ENCODE results near the gene GTF2A1L. TPM values are rescaled to one million over a fixed set of nuclear protein-coding genes. Genes with fewer than 3 reads are reported as not detected.

GTF2A1L gene, protein sequence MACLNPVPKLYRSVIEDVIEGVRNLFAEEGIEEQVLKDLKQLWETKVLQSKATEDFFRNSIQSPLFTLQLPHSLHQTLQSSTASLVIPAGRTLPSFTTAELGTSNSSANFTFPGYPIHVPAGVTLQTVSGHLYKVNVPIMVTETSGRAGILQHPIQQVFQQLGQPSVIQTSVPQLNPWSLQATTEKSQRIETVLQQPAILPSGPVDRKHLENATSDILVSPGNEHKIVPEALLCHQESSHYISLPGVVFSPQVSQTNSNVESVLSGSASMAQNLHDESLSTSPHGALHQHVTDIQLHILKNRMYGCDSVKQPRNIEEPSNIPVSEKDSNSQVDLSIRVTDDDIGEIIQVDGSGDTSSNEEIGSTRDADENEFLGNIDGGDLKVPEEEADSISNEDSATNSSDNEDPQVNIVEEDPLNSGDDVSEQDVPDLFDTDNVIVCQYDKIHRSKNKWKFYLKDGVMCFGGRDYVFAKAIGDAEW
- not detected in 2 replicates for total RNA-seq
- polyA plus RNA-seq, result 0.46 and 0.49 TPM in 2 replicates
- 0.28 and 0.43 TPM in 2 replicates for polyA plus RNA-seq (2011; cell fraction: cytosol; rRNA removed)
- 0.71 and 0.81 TPM in 2 replicates for polyA plus RNA-seq (2011; cell fraction: nucleus; rRNA removed)
- polyA plus RNA-seq (2012), result 0.35 and 0.52 TPM in 2 replicates
- not detected in 2 replicates for polyA minus RNA-seq
- not detected for polyA minus RNA-seq (2011; cell fraction: cytosol; rRNA and poly(A)+ RNA removed)
- polyA minus RNA-seq (2011; cell fraction: nucleus; rRNA and poly(A)+ RNA removed), result 0.96 TPM in 1 of 2 replicates, not detected in the other
- Bru-seq, nascent RNA, result percentile 33 among the genes with signal in this experiment
- percentile 38 among the genes with signal in this experiment for BruChase-seq, experiment 1, labeled RNA remaining after a 6-hour chase
- percentile 24 among the genes with signal in this experiment for BruChase-seq, experiment 2, labeled RNA remaining after a 2-hour chase
- long read RNA-seq, result 0 reads

- H3K27ac ChIP-seq (ENCODE audit: insufficient read depth, low read depth, low read length), result no peak within 1 kb of the TSS
- no peaks in the 10 kb centered on the region for H3K9me3 ChIP-seq (replicated peaks; ENCODE audit: control insufficient read depth, insufficient read depth, low read length)
- TF ChIP-seq, protein P1, sequence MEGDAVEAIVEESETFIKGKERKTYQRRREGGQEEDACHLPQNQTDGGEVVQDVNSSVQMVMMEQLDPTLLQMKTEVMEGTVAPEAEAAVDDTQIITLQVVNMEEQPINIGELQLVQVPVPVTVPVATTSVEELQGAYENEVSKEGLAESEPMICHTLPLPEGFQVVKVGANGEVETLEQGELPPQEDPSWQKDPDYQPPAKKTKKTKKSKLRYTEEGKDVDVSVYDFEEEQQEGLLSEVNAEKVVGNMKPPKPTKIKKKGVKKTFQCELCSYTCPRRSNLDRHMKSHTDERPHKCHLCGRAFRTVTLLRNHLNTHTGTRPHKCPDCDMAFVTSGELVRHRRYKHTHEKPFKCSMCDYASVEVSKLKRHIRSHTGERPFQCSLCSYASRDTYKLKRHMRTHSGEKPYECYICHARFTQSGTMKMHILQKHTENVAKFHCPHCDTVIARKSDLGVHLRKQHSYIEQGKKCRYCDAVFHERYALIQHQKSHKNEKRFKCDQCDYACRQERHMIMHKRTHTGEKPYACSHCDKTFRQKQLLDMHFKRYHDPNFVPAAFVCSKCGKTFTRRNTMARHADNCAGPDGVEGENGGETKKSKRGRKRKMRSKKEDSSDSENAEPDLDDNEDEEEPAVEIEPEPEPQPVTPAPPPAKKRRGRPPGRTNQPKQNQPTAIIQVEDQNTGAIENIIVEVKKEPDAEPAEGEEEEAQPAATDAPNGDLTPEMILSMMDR (IDR thresholded peaks at IDR 0.05; ENCODE audit: extremely low read depth in 1 of 2, insufficient read depth in 1 of 2, low read depth in 1 of 2, low read length in 2 of 2), result no peak
- TF ChIP-seq POLR2AphosphoS5 (IDR thresholded peaks at IDR 0.05; ENCODE audit: insufficient read depth, low read depth, low read length) (no peak), EZH2 (IDR thresholded peaks at IDR 0.05; ENCODE audit: borderline replicate concordance, low read depth, low read length, severe bottlenecking) (no peak), JUN (IDR thresholded peaks at IDR 0.05; ENCODE audit: borderline replicate concordance, insufficient read depth, insufficient read length, low read depth) (no peak), FOS (IDR thresholded peaks at IDR 0.05; ENCODE audit: borderline replicate concordance, insufficient read depth, low read length) (no peak), GATA2 (IDR thresholded peaks at IDR 0.05; ENCODE audit: insufficient read depth, insufficient read length, low read depth, low read length) (no peak), POLR2A (IDR thresholded peaks at IDR 0.05; ENCODE audit: low read depth, low read length) (no peak), MYC (IDR thresholded peaks at IDR 0.05; ENCODE audit: low read depth, low read length) (no peak)
- TF ChIP-seq, protein P2, sequence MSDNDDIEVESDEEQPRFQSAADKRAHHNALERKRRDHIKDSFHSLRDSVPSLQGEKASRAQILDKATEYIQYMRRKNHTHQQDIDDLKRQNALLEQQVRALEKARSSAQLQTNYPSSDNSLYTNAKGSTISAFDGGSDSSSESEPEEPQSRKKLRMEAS (IDR thresholded peaks at IDR 0.05; ENCODE audit: insufficient read depth, insufficient read length), result no peak
- no peaks in the 10 kb centered on the region for H3K27me3 ChIP-seq (ENCODE audit: control insufficient read depth in 2 of 2, insufficient read depth in 2 of 2, low read length in 2 of 2)
- ChIA-PET CTCF (no interaction called here), POLR2A (no interaction called here)
- no peak within 1 kb of the TSS for H3K9ac ChIP-seq (replicated peaks; ENCODE audit: extremely low read depth, insufficient read depth, low read length)
- no peaks in the 10 kb centered on the region for H4K20me1 ChIP-seq (replicated peaks; ENCODE audit: control insufficient read depth, extremely low read depth, insufficient read depth, low read length)
- no peak for DNase-seq (ENCODE audit: low read depth, low spot score)
- H2AFZ ChIP-seq (ENCODE audit: low read depth, low read length), result no peak within 1 kb of the TSS
- dilution Hi-C loops (cut with MboI; ENCODE audit: extremely low pct_ligation_motif_present, low sequenced_read_pairs), result no loop called here
- H3K4me2 ChIP-seq (ENCODE audit: insufficient read depth, low read length), result no peak within 1 kb of the TSS
- H3K4me1 ChIP-seq (ENCODE audit: control insufficient read depth, extremely low read depth, insufficient read depth, low read length), result no peaks in the 10 kb centered on the region
- BruUV-seq (replicated peaks), result no TSS peak
- FAIRE-seq, result no peak
- intact Hi-C loops (cut with micrococcal nuclease), result no loop called here
- H3K9me1 ChIP-seq (replicated peaks; ENCODE audit: control insufficient read depth, extremely low read depth, insufficient read depth, low read length), result no peaks in the 10 kb centered on the region
- no peaks in the 10 kb centered on the region for H3K79me2 ChIP-seq (ENCODE audit: control insufficient read depth, insufficient read depth, low read length)
- H3K4me3 ChIP-seq (replicated peaks in 1 of 3; ENCODE audit: insufficient read depth in 1 of 3, low read depth in 1 of 3, low read length in 3 of 3), result no peak within 1 kb of the TSS
- no peaks in the 10 kb centered on the region for H3K36me3 ChIP-seq (ENCODE audit: control insufficient read depth in 2 of 2, extremely low read depth in 1 of 2, insufficient read depth in 2 of 2, low read length in 2 of 2)
Measured at GRCh38 chr2:48617618-48618017, at the start of gene GTF2A1L. TSS of gene GTF2A1L (plus strand) at chr2:48617856. CDS start at chr2:48617875, 19 bp downstream.
